NK-92 (cell line): Measurements from ENCODE around the gene AKR1C3.
"Not testable (repeated sequence)": the region's sequence is repeated elsewhere in the genome, so short reads cannot be mapped to it uniquely, and the experiment has no call there.

Experiments used
- DNase-seq: peaks from one replicate; lab custom pipeline; 2025; ENCODE audit not compliant: unreplicated experiment; lab: John Stamatoyannopoulos, UW

The AKR1C3 gene

GRCh38 chr10:5136468-5137087 is 42.4 kb downstream of the AKR1C3 start:
- DNase-seq: no peak

DNA sequence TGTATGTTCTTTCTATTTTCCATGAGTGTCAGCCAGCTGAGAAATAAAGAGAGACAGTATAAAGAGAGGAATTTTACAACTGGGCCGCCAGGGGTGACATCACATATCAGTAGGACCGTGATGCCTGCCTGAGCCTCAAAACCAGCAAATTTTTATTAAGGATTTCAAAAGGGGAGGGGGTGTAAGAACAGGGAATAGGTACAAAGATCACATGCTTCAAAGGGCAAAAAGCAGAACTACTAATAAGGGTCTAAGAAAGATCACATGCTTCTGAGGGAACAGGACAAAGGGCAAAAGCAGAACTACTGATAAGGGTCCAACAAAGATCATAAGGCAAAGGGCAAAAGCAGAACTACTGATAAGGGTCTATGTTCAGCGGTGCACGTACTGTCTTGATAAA is 43.5 kb downstream of the AKR1C3 start:
- not testable (repeated sequence) for DNase-seq

GRCh38 chr10:5142199-5142598 is 48.0 kb downstream of the AKR1C3 start:
- DNase-seq: no peak

DNA sequence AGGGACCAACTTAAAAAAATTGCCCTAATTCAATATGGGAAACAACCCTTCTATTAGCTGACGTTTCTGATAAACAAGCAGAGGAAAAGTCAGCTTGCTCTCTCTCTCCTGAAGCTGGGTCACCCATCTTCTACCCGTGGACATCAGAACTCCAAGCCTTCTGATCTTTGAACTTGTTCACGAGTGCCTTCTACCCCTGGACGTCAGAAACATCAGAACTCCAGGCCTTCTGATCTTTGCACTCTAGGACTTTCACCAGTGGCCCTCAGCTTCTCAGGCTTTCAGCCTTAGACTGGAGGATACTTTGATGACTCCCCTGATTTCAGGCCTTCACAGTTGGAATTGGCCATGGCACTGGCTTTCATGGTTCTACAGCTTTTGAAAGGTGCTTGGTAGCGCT is 48.9 kb downstream of the AKR1C3 start:
- DNase-seq: no peak

GRCh38 chr10:5146920-5147254 is 52.7 kb downstream of the AKR1C3 start:
- DNase-seq: no peak

DNA sequence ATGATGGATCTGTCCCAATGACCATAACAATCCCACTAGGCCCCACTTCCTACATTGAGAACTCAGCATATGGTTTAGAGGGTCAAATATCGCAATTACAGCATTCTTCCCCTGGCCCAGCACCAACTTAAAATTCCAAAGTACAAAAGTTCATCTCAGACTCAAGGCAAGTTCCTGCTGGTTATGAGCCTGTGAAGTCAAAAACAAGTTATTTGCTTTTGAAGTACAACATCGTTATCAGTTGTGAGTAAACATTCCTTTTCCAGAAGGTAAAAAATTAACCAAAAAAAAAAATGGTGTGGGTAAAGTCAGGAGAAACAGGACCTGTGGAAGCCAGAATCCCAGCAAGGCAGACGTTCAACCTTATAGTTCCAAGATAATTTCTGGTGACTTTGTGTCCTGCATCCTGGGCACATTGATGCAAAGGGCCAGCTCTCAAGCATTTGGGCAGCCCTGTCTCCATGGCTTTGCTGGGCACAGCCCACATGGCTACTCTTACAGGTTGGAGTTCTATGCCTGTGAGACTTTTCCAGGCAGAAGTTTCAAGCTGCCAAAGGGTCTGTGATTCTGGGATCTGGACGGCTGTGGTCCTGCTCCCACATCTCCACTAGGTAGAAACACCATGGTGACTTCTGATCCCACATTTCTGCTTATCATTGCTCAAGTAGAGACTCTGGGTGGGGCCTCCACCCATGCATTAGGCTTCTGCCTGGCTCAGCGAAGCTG is 53.2 kb downstream of the AKR1C3 start:
- DNase-seq: no peak

GRCh38 chr10:5147981-5148677 is 53.9 kb downstream of the AKR1C3 start:
- DNase-seq: no peak

GRCh38 chr10:5148678-5149032 is 54.4 kb downstream of the AKR1C3 start:
- DNase-seq: no peak

GRCh38 chr10:5151076-5151475 is 56.9 kb downstream of the AKR1C3 start:
- no peak for DNase-seq

- no peak for DNase-seq
Measured at GRCh38 chr10:5155951-5156350, 61.7 kb downstream of the AKR1C3 start.
